ENCODE results near the gene NATD1.
A peak's percentile ranks its signal among the peaks of the same experiment; 100 is the strongest.

The NATD1 gene

DNA sequence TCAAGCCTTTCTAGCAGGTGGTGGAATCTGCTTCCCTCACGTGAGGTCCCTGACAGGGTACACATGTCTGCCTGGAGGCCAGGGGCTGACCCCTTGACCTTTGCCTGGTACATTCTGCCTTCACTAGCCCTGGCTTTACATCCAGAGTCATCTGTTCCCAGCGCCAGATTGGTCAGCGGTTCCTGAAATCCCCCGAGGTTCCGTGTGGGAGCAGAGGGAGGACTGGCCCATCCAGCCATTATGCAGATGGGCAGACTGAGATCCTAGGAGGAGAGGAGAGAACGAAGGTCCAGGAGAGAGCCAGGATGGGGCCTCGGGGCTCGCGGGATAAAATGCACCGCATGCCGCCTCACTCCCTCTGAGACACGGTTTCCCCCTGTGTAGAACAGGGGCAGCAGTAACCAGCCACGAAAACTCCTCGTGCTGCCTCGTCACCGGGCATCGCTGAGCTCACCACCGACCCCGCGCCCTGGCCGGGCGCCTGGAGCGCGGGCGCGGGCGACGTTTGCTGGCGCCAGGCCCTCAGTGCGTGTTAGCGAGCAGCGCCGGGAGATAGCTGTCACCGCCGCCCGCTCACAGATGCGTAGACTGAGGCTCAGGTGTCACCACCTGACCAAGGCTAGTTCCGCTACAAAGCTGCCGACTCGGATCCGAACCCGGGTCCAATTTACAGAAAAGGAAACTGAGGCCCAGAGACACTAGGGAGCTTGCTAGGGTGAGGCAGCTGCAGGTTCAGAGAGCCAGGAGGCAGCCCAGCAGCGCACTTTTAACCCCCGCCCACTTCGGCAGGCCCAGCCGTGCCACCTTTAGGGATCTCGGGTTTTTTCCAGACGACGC, 30.5 kb upstream of the NATD1 start:
- no peak for TF ChIP-seq ZFX (IDR thresholded peaks at IDR 0.05; ENCODE audit: borderline replicate concordance)
- TF ChIP-seq, protein P1, sequence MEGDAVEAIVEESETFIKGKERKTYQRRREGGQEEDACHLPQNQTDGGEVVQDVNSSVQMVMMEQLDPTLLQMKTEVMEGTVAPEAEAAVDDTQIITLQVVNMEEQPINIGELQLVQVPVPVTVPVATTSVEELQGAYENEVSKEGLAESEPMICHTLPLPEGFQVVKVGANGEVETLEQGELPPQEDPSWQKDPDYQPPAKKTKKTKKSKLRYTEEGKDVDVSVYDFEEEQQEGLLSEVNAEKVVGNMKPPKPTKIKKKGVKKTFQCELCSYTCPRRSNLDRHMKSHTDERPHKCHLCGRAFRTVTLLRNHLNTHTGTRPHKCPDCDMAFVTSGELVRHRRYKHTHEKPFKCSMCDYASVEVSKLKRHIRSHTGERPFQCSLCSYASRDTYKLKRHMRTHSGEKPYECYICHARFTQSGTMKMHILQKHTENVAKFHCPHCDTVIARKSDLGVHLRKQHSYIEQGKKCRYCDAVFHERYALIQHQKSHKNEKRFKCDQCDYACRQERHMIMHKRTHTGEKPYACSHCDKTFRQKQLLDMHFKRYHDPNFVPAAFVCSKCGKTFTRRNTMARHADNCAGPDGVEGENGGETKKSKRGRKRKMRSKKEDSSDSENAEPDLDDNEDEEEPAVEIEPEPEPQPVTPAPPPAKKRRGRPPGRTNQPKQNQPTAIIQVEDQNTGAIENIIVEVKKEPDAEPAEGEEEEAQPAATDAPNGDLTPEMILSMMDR (IDR thresholded peaks at IDR 0.05): no peak; the same call in 1 of the 2 replicates
- H3K27ac ChIP-seq: 0 out of 2 replicates have a peak overlapping the region, but pooled peaks have one; percentile 29

GRCh38 chr17:21282850-21283249, 29.6 kb upstream of the NATD1 start:
- TF ChIP-seq, protein P1 (IDR thresholded peaks at IDR 0.05): no peak
- no peak for TF ChIP-seq ZFX (IDR thresholded peaks at IDR 0.05; ENCODE audit: borderline replicate concordance)
- H3K27ac ChIP-seq: no peak overlapping the region

DNA sequence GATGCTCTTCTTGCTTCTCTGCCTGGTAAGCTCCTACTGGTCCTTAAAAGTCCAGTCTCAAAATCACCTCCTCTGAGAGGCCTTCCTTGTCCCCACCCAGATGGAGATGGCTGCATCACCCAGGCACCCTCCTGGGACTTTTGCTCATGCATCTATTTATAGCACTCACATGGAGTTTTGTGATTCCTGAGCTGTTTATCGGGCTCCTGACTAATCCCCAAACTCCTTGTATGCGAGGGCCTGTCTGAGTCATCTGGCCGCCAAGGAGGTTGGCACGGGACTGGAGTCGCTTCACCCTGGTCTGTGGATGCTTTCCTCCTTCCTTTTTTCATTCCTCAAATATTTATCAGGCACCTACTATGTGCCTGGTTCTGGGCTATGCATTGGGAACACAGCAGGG, 29.0 kb upstream of the NATD1 start:
- H3K27ac ChIP-seq: no peak overlapping the region
- TF ChIP-seq, protein P1 (IDR thresholded peaks at IDR 0.05): no peak
- no peak for TF ChIP-seq ZFX (IDR thresholded peaks at IDR 0.05; ENCODE audit: borderline replicate concordance)

DNA sequence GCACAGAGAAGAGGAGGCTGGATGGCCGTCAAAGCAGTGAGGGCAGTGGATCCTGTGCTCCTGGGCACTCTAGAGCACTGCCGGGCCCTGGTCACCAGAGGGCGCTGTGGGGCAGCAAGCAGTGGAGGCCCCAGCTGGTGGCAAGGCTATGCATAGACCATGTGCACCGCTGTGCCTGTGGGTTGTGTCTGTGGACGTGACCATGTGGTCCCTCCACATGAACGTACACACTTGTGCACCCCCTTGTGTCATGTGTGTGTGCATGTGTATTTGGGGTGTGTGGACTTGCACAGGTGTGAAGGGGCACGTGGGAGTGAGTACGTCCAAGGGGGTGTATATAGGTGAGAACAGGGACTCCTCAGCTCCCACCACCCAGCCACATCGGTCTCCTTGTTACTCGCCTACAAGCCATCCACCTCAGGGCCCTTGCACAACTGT, 26.9 kb upstream of the NATD1 start:
- H3K27ac ChIP-seq: no peak overlapping the region

GRCh38 chr17:21279582-21279981, 26.4 kb upstream of the NATD1 start:
- H3K27ac ChIP-seq: no peak overlapping the region
- TF ChIP-seq, protein P1 (IDR thresholded peaks at IDR 0.05): no peak
- TF ChIP-seq ZFX (IDR thresholded peaks at IDR 0.05; ENCODE audit: borderline replicate concordance): no peak

More for the DNA sequence above, 26.9 kb upstream of the NATD1 start:
- no peak for TF ChIP-seq ZFX (IDR thresholded peaks at IDR 0.05; ENCODE audit: borderline replicate concordance)
- TF ChIP-seq, protein P1 (IDR thresholded peaks at IDR 0.05): peak; percentile 96

DNA sequence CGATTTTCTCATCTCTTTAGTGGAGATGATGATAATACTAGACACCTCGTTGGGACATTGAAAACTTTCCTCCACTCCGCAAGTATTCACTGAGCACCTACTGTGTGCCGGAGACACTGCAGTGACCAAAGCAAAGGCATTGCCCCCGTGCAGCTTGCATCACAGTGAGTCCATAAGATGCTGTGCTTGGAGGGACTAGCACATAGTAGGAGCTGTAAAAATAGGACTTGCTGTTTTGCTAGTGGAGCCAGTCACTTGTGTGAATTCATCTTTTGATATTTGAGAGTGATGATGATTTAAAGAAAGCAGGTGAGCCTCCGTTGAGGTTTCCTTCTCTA, 26.0 kb upstream of the NATD1 start:
- no peak overlapping the region for H3K27ac ChIP-seq
- no peak for TF ChIP-seq ZFX (IDR thresholded peaks at IDR 0.05; ENCODE audit: borderline replicate concordance)
- TF ChIP-seq, protein P1 (IDR thresholded peaks at IDR 0.05): no peak

GRCh38 chr17:21278450-21279197, 25.4 kb upstream of the NATD1 start:
- TF ChIP-seq ZFX (IDR thresholded peaks at IDR 0.05; ENCODE audit: borderline replicate concordance): no peak
- TF ChIP-seq, protein P1 (IDR thresholded peaks at IDR 0.05): no peak
- no peak overlapping the region for H3K27ac ChIP-seq
